HEK293 (cell line): Measurements from ENCODE around the gene DNM1.

Experiments used
- CTCF ChIA-PET: fragments of 350-600 bp; formaldehyde crosslinking; extraction: SDS; loops from one replicate; lab custom pipeline; 2021; ENCODE audit warnings: antibody characterized with exemption; lab: Yijun Ruan, JAX
- POLR2A ChIA-PET: fragments of 300-600 bp; formaldehyde crosslinking; extraction: SDS; loops from one replicate; lab custom pipeline; 2020; ENCODE audit warnings: antibody characterized with exemption, inconsistent platforms; lab: Yijun Ruan, JAX
- H3K27ac ChIP-seq: fragments of 200-500 bp; sonication (Bioruptor generic); 2 replicates; pipeline ENCODE4 v1.5.1; 2014; ENCODE audit warnings: low read depth, low read length, control low read depth, inconsistent platforms; ENCODE audit errors: extremely low read depth
- H3K36me3 ChIP-seq, 2 experiments: fragments of 200-500 bp in 1 of 2; sonication (Bioruptor generic) in 1 of 2; 1 replicate in 1 of 2; 2 replicates in 1 of 2; pipeline ENCODE4 v1.5.1; 2014 to 2017; ENCODE audit warnings: inconsistent platforms in 2 of 2, low read length in 2 of 2; ENCODE audit not compliant: control insufficient read depth in 2 of 2, insufficient read depth in 1 of 2
- H3K4me1 ChIP-seq: fragments of 200-500 bp; sonication (Bioruptor generic); 2 replicates; pipeline ENCODE4 v1.5.1; 2014; ENCODE audit warnings: mild to moderate bottlenecking, low read length, inconsistent platforms; ENCODE audit not compliant: control insufficient read depth, insufficient read depth
- H3K4me3 ChIP-seq: 2 replicates; pipeline ENCODE4 v1.5.1; 2011; ENCODE audit warnings: low read depth, mild to moderate bottlenecking, control low read depth, low read length, moderate library complexity
- H3K9me3 ChIP-seq: fragments of 200-500 bp; sonication (Bioruptor generic); 2 replicates; pipeline ENCODE4 v1.5.1; 2014; ENCODE audit warnings: low read depth, low read length, inconsistent platforms; ENCODE audit not compliant: control insufficient read depth, insufficient read depth
- EGR2 ChIP-seq: fragments of 450-650 bp; formaldehyde crosslinking; IDR thresholded peaks from 2 replicates; pipeline ENCODE4 v1.5.1; 2016; ENCODE audit warnings: low read depth, missing biosample characterization, missing genetic modification characterization
- HOXD13 ChIP-seq: sonication (generic); formaldehyde crosslinking; IDR thresholded peaks from 2 replicates; pipeline ENCODE4 v1.8.0; 2022; ENCODE audit warnings: missing genetic modification reagents, borderline replicate concordance
- ZBTB6 ChIP-seq: fragments of 450-650 bp; formaldehyde crosslinking; IDR thresholded peaks from 2 replicates; pipeline ENCODE4 v1.5.1; 2017; ENCODE audit warnings: missing biosample characterization, missing genetic modification characterization
- ZEB2 ChIP-seq: fragments of 450-650 bp; formaldehyde crosslinking; IDR thresholded peaks from 2 replicates; pipeline ENCODE4 v1.5.1; 2016; ENCODE audit warnings: missing biosample characterization, missing genetic modification characterization
- ZFP3 ChIP-seq: fragments of 450-650 bp; formaldehyde crosslinking; IDR thresholded peaks from 2 replicates; pipeline ENCODE4 v1.5.1; 2016; ENCODE audit warnings: low read depth, missing biosample characterization, missing genetic modification characterization
- ZNF10 ChIP-seq: fragments of 450-650 bp; formaldehyde crosslinking; IDR thresholded peaks from 2 replicates; pipeline ENCODE4 v1.5.1; 2017; ENCODE audit warnings: missing biosample characterization, missing genetic modification characterization
- ZNF132 ChIP-seq: fragments of 450-650 bp; formaldehyde crosslinking; IDR thresholded peaks from 2 replicates; pipeline ENCODE4 v1.5.1; 2017; ENCODE audit warnings: missing biosample characterization, missing genetic modification characterization, borderline replicate concordance
- ZNF169 ChIP-seq: fragments of 450-650 bp; formaldehyde crosslinking; IDR thresholded peaks from 2 replicates; pipeline ENCODE4 v1.5.1; 2016; ENCODE audit warnings: missing biosample characterization, missing genetic modification characterization
- ZNF23 ChIP-seq: fragments of 450-650 bp; formaldehyde crosslinking; IDR thresholded peaks from 2 replicates; pipeline ENCODE4 v1.5.1; 2016; ENCODE audit warnings: missing biosample characterization, missing genetic modification characterization, borderline replicate concordance
- ZNF341 ChIP-seq: fragments of 450-650 bp; formaldehyde crosslinking; IDR thresholded peaks from 2 replicates; pipeline ENCODE4; 2016; ENCODE audit warnings: low read depth, missing biosample characterization, missing genetic modification characterization
- ZNF549 ChIP-seq: fragments of 450-650 bp; IDR thresholded peaks from 2 replicates; pipeline ENCODE4 v1.5.1; 2018; ENCODE audit warnings: missing biosample characterization, missing genetic modification characterization, mild to moderate bottlenecking, inconsistent platforms, moderate library complexity
- ZNF555 ChIP-seq: fragments of 450-650 bp; formaldehyde crosslinking; conservative IDR thresholded peaks from 2 replicates; pipeline ENCODE4 v1.5.1; 2017; ENCODE audit warnings: missing biosample characterization, mild to moderate bottlenecking, missing genetic modification characterization, inconsistent platforms
- TF ChIP-seq, protein P1 (sequence below): fragments of 450-650 bp; formaldehyde crosslinking; IDR thresholded peaks from 2 replicates; pipeline ENCODE4 v1.5.1; 2016; ENCODE audit warnings: missing biosample characterization, missing genetic modification characterization
- TF ChIP-seq, protein P2 (sequence below): fragments of 450-650 bp; IDR thresholded peaks from 2 replicates; pipeline ENCODE4 v1.5.1; 2018; ENCODE audit warnings: missing biosample characterization, mild to moderate bottlenecking, missing genetic modification characterization

Gene DNM1

GRCh38 chr9:128222880-128223670 is 19.9 kb downstream of the DNM1 start (continued):
- TF ChIP-seq ZNF10 (tag by site-specific recombination): no peak
- TF ChIP-seq ZNF132 (tag by site-specific recombination): no peak
- TF ChIP-seq ZEB2 (tag by site-specific recombination): no peak
- TF ChIP-seq ZNF549 (tag by site-specific recombination): no peak
- TF ChIP-seq ZBTB6 (tag by site-specific recombination): no peak
- TF ChIP-seq, protein P1, sequence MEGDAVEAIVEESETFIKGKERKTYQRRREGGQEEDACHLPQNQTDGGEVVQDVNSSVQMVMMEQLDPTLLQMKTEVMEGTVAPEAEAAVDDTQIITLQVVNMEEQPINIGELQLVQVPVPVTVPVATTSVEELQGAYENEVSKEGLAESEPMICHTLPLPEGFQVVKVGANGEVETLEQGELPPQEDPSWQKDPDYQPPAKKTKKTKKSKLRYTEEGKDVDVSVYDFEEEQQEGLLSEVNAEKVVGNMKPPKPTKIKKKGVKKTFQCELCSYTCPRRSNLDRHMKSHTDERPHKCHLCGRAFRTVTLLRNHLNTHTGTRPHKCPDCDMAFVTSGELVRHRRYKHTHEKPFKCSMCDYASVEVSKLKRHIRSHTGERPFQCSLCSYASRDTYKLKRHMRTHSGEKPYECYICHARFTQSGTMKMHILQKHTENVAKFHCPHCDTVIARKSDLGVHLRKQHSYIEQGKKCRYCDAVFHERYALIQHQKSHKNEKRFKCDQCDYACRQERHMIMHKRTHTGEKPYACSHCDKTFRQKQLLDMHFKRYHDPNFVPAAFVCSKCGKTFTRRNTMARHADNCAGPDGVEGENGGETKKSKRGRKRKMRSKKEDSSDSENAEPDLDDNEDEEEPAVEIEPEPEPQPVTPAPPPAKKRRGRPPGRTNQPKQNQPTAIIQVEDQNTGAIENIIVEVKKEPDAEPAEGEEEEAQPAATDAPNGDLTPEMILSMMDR (tag by site-specific recombination): no peak
- TF ChIP-seq, all 188 proteins: peak for 0

DNA sequence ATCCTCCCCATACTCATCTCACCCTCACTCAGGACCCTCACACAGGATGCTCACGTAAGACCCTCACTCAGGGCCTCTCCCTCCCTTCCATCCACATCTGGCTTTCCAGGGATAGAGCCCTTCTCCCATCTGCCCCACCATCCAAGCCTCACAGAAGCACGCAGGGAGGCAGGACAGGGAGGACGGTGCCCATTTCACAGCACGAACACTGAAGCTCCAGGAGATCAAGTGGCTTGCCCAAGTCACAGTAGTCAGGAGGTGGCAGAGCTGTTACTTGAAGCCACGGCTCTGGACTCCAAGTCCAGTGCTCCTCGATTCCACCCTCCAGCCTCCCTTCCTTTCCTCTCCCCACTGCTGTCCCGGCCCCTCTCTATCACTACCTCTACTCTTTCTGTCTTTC is 21.7 kb downstream of the DNM1 start:
- ChIA-PET POLR2A (no interaction called here), CTCF (no interaction called here)
- TF ChIP-seq ZNF555 (no peak), ZFP3 (tag by site-specific recombination) (no peak), ZNF341 (no peak), HOXD13 (CRISPR knock-in tag) (no peak), ZNF23 (tag by site-specific recombination) (no peak)
- peaks cover 0 to 34% of the 10 kb centered on the region in 2 experiments; a peak in 1 of 3 replicates for H3K36me3 ChIP-seq
- H3K9me3 ChIP-seq: no peaks in the 10 kb centered on the region
- no peak overlapping the region for H3K4me3 ChIP-seq
- H3K4me1 ChIP-seq: no peaks in the 10 kb centered on the region
- no peak overlapping the region for H3K27ac ChIP-seq

GRCh38 chr9:128225770-128226411 is 22.7 kb downstream of the DNM1 start:
- Histone ChIP-seq H3K27ac (no peak overlapping the region), H3K4me3 (no peak overlapping the region), H3K36me3 (peaks cover 0 to 28% of the 10 kb centered on the region in 2 experiments; a peak in 1 of 3 replicates), H3K4me1 (no peaks in the 10 kb centered on the region), H3K9me3 (no peaks in the 10 kb centered on the region)
- TF ChIP-seq EGR2 (tag by site-specific recombination): peak; percentile 52
- TF ChIP-seq, protein P2, sequence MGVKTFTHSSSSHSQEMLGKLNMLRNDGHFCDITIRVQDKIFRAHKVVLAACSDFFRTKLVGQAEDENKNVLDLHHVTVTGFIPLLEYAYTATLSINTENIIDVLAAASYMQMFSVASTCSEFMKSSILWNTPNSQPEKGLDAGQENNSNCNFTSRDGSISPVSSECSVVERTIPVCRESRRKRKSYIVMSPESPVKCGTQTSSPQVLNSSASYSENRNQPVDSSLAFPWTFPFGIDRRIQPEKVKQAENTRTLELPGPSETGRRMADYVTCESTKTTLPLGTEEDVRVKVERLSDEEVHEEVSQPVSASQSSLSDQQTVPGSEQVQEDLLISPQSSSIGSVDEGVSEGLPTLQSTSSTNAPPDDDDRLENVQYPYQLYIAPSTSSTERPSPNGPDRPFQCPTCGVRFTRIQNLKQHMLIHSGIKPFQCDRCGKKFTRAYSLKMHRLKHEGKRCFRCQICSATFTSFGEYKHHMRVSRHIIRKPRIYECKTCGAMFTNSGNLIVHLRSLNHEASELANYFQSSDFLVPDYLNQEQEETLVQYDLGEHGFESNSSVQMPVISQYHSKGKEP (tag by site-specific recombination): no peak
- TF ChIP-seq ZNF169 (tag by site-specific recombination): no peak
- ChIA-PET CTCF (no interaction called here), POLR2A (no interaction called here)
